HG03097 (cell line): ENCODE measurements around the gene CACHD1.

ENCODE experiments used
- ATAC-seq: cut with Tn5 transposase; IDR thresholded peaks from one replicate; pipeline ENCODE4 v1.9.1; 2021; ENCODE audit not compliant: unreplicated experiment, low FRiP score

The CACHD1 gene

GRCh38 chr1:64518692-64519481 is 49.0 kb downstream of the CACHD1 start:
- no peak for ATAC-seq

- no peak for ATAC-seq
These were observed 50.0 kb downstream of the CACHD1 start for GRCh38 chr1:64519901-64520300.

DNA sequence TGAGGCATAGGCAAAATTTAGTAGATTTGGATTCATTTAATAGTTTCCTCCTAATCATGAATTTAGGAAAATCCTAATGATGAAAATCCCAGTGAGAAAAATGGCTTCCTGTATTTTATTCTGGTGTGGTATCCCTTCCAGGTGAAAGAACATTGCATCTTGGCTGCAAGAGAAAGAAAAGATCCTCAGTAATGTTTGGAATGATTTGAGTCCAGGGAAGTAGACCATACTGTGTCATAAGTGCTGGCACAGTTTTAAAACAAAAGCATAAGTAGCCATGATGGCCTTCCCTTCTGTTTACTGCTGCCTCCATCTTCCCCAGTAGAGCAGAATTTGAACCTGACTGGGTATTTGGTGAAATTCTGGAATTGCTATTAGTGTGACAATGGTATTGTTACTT is 52.8 kb downstream of the CACHD1 start:
- no peak for ATAC-seq

DNA sequence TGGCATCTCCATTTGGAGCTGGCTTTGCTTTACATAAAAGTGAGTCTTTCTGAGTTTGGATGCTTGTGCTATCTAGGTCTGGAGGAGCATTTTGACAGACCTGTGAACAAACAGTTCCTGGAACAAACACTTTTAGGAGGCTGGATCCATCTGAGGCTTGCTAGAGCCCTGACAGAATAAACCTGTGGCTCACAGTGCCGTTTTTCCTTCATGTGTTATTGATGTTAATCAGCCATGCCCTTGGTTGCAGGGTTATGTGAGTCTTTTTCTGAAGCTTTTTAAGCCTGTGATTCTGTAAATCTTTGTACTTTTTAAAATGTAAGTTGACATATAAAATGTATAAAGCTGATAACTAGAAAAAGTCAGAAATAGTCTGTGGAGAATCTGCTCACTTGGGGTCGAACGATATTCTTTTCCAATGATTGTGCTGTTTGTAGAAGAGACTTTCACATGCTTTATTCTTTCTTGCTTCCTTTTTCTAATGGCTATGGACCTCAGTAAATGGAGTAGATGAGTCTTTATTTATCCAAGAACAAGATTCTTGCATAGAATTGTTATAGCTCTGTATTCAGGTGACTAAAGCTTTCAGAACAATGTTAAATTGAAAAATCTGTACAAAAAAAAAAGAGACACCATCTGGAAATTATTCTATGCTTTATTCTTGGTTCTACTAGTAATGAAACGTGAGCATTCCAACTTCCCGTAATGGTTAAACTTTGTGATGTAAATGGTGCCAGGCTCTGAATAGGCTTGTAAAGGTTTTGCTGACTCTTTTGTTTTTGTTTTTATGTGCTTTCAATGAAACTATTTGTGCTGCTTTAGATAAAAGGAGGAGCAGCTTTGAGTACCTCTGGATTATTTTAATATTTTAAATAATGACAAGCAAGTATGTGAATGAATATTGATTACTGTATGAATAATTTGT is 53.7 kb downstream of the CACHD1 start:
- no peak for ATAC-seq

- ATAC-seq: no peak
These were observed 54.7 kb downstream of the CACHD1 start for GRCh38 chr1:64524614-64525013.

DNA sequence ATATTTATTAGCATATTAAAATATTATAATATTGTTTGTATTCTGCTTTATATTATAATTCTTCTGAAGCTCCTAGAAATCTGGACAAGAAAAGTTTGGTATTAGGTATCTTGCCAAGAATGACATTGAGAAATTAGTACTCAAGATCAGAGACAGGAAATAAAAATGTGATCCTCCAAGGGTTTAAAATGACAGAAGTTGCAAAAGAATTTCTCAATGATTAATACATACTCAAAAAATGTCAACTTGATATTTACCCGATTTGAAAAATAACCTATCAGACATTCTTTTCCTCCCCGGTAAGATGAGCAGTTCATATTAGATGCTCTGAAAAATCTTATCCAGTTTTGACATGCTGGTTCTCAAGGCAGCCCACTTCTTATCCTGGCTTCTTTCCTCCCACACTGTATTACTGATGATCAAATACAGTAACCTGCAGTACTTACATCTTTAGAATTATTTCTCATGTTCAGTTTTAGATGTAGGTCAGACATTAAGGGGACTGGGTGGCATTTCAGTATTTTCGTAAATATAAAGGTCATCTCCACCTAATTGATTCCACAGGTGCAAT is 55.3 kb downstream of the CACHD1 start:
- ATAC-seq: no peak

DNA sequence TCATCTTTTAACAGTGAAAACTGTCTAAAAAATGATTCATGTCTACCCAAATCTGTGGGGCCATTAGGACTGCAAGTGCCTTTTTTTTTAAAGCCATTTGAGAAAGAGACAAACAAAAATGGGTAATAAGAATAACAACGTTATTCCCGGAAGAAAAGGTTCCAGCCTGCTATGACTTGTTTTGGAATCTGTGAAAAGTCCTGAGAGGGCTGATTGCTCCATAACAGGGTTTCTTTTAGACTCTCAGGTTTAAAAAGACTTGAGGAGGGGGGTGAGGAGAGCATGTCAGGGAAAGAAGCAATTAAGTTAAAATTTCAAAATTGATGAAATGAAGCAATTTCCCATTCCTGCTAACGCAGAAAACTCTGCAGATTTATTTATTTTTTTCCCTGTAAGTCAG is 56.4 kb downstream of the CACHD1 start:
- no peak for ATAC-seq

DNA sequence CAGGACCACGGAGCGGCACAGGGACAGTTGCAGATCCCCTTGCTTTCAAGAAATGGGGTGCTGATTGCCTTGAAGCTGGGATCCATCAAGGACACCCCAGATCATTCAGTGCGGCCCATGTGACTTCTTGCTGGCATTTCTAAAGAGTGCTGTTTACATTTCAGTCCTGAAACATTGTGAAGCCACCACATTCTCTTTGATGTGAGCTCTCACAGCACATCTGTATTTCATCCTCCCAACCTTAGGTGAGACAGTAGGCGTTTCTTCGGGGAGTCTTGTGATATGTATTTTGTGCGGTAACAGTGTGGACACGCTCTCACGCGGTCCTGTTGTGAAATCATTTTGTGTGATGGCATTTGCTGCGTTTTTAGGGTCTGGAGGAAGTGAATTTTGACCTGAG is 57.2 kb downstream of the CACHD1 start:
- no peak for ATAC-seq

DNA sequence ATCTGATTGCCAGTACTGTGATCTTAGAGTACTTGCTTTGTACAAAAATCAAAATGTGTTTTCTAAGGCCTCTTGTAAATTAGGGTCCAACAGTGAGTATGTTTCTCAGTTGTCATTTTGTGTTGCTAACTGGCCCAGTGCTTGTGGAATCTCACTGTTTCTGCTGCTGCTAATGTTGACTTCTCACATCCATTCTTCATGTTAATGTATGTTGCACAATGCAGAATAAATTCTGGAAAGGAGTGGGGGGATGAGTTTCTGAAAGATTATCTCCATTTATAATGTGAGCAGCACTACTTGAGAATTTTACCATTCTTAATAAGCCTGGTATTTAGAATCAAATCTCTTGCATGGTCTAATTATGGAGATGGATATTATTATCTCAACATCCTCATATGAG is 57.9 kb downstream of the CACHD1 start:
- no peak for ATAC-seq

GRCh38 chr1:64530969-64531692 is 61.2 kb downstream of the CACHD1 start:
- ATAC-seq: no peak

GRCh38 chr1:64532646-64533045 is 62.7 kb downstream of the CACHD1 start:
- ATAC-seq: no peak

DNA sequence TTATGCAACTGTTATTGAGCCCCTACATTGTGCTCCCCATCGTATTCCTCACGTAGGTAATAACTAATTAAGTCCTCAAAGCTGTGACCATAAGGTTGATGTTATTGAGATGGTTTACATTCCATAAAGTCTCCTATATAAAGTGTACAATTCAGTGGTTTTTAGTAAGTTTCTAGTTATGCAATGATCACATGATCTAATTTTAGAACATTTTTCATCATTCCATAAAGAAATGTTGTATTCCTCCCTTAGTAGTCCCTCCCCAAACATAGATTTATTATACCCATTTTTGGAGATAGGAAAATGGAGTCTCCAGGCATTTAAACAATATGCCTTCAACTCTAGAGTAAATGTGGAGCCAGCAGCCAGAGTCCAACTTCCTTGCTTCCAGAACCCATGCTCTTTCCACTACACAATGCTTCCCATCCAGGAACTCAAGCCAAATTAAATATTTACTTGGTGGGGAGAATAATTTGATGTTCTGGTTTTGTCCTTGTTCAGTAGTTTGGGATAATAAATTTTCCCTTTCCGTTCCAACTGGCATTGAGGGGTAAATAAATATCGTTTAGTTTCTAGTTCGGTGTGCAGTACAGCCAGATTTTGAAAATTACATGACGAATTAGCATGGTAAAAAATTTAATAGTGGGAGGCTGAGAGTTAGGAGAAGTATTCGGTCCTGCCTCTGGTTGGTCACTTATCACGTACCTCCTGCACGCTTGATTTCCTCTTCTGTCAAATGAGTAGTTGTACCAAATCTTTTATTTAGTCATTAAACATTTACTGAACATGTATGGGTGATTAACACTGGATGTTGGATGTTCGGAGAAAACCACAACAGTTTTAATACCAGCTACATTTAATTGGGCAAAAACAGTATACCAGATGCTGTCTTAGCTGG is 66.3 kb downstream of the CACHD1 start:
- no peak for ATAC-seq

- no peak for ATAC-seq
These were observed 67.0 kb downstream of the CACHD1 start for GRCh38 chr1:64536836-64537490.

DNA sequence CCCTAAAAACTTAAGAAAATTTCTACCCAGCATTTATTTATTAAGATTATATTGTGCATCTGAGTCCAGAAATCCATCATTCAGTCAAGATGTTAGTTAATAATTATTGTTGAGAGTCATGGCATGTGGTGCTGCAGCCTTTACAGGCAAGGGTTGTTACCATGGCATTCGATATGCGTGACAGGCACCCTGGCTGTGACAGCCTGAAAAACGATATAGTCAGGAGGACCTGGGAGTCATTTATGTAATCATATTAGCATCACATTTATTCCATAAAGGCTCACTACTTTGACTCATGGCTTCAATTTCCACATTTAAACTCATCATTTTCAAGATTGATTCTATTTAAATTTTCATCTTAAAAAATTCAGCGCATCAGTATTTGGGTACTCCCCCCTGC is 68.0 kb downstream of the CACHD1 start:
- ATAC-seq: no peak

GRCh38 chr1:64538389-64538788 is 68.5 kb downstream of the CACHD1 start:
- ATAC-seq: no peak

DNA sequence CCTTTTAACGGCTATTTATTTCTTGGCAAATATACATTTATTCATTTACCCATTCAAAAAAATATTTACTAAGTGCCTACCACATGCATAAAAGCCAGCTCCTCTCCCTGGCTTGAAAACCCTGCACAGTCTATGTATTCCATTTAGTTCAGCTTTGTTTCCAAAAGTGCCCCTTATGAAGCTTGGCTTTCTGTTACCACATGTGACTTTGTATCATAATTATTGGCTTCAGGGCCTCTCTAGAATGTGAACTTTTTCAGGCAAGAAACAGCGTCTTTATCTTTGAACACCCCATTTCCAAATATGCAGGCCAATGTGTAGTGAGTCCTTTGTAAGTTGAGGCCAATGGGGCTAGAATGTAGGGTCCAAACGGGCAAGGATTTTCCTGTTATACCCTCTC is 69.4 kb downstream of the CACHD1 start:
- ATAC-seq: no peak

DNA sequence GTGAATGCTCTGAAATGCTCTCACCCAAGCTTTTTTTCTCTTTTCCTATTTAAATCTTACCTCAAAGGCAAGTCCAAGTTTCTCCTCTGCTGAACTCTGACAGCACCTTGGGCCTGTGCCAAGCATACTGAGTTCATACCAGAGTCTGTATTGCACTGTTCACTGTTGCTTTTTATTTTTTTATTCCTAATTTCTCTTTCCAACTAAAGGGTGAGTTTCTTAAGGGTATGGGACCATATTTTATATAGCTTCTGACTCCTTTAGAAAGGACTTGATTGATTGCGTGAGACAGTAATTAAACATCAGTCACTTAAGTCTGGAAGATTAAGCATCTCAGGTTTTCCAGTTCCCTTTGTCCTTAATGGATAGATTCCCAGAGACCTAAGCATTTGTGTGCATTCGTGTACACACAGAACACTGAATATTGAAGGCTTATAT is 69.9 kb downstream of the CACHD1 start:
- no peak for ATAC-seq

- no peak for ATAC-seq
These were observed 70.4 kb downstream of the CACHD1 start for GRCh38 chr1:64540265-64540791.

- ATAC-seq: no peak
These were observed 72.2 kb downstream of the CACHD1 start for GRCh38 chr1:64542118-64542517.
